Vagina (tissue), 2 donors: ENCODE results near the gene TMEM212.

ENCODE experiments used
- CTCF ChIP-seq, 3 experiments: fragments of 450-650 bp in 2 of 3; fragments of 200-600 bp in 1 of 3; sonication (generic) in 1 of 3; IDR thresholded peaks; one replicate each; pipeline ENCODE4 v1.5.1; 2017 to 2019; ENCODE audit warnings: antibody characterized with exemption in 3 of 3, mild to moderate bottlenecking in 2 of 3, moderate library complexity in 2 of 3
- POLR2AphosphoS5 ChIP-seq, 2 donors: sonication (generic); formaldehyde crosslinking; IDR thresholded peaks; one replicate each; pipeline ENCODE4 v1.9.0; 2017; ENCODE audit warnings: antibody characterized with exemption in 2 of 2, mild to moderate bottlenecking in 2 of 2, low read depth in 1 of 2; ENCODE audit not compliant: insufficient read depth in 1 of 2

DNA sequence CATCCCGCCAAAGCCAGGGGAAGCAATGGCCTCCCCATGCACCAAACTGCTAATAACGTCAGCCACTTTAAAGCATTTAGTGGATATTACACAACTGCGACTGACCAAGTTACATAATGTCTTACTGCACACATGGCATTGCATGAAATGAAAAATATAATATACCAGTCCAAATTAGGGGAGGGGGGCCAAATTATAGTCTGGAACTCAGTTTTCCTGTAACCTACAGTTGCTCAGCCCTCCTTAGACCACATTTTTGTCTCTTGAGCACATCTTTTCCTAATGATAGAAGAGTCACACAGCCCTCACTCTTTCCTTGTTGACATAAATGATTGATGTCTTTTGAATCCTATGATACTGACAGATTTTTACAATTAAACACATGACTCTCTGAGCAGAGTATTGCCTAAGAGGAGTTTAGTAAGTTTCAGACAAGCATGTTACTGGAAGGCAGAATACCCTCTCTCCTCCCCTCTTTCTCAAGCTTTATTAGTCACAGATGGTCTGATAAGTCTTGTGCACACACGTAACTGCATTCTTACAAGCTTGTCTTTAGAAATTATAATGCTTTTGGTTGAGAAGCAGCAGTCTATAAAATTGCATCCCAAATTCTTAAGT, 31.7 kb upstream of the TMEM212 start:
- no peak for TF ChIP-seq CTCF (IDR thresholded peaks at IDR 0.05)
- peak; percentile 60 to 79 for TF ChIP-seq POLR2AphosphoS5 (IDR thresholded peaks at IDR 0.05; ENCODE audit: insufficient read depth in 1 of 2, low read depth in 1 of 2)
